Glutamatergic neuron (in vitro differentiated cells): Measurements from ENCODE around the gene ZNF579. TPM values are rescaled to one million over a fixed set of nuclear protein-coding genes. Genes with fewer than 3 reads are reported as not detected.

Source experiments
- DNase-seq: peaks from one replicate; pipeline ENCODE4 v3.0.0; 2022
- H3K27ac Mint-ChIP-seq: one replicate; pipeline ENCODE4 v1.8.0; 2020; ENCODE audit warnings: mild to moderate bottlenecking, mixed read lengths, inconsistent platforms; ENCODE audit not compliant: unreplicated experiment
- H3K27me3 Mint-ChIP-seq: one replicate; pipeline ENCODE4 v1.8.0; 2020; ENCODE audit warnings: mild to moderate bottlenecking, moderate library complexity, mixed read lengths, inconsistent platforms; ENCODE audit not compliant: unreplicated experiment
- H3K36me3 Mint-ChIP-seq: one replicate; pipeline ENCODE4 v1.8.0; 2020; ENCODE audit warnings: mild to moderate bottlenecking, mixed read lengths, inconsistent platforms; ENCODE audit not compliant: unreplicated experiment
- H3K4me1 Mint-ChIP-seq: one replicate; pipeline ENCODE4 v1.8.0; 2020; ENCODE audit warnings: mild to moderate bottlenecking, low read depth, mixed read lengths, inconsistent platforms; ENCODE audit not compliant: unreplicated experiment
- H3K4me3 Mint-ChIP-seq: one replicate; pipeline ENCODE4 v1.8.0; 2020; ENCODE audit warnings: mild to moderate bottlenecking, mixed read lengths, inconsistent platforms; ENCODE audit not compliant: unreplicated experiment
- H3K9me3 Mint-ChIP-seq: one replicate; pipeline ENCODE4 v1.8.0; 2020; ENCODE audit warnings: mild to moderate bottlenecking, moderate library complexity, mixed read lengths, inconsistent platforms; ENCODE audit not compliant: unreplicated experiment
- CTCF ChIP-seq: fragments of 200-600 bp; sonication (generic); IDR thresholded peaks from one replicate; pipeline ENCODE4 v1.5.0; 2021; ENCODE audit not compliant: partially characterized antibody, unreplicated experiment
- total RNA-seq: library from RNA; stranded (reverse); fragmentation: NEBNext Ultra II Directional; extraction: Animal tissue kit (Norgen Biotek cat#: 25700); gene quantifications from one replicate; pipeline ENCODE4 v1.2.1, GENCODE V29; 2021; ENCODE audit not compliant: unreplicated experiment

The ZNF579 gene
- total RNA-seq, 1 donor from 2014 or later = 48.9 TPM

GRCh38 chr19:55615543-55616394 is 35.1 kb upstream of the ZNF579 start:
- Mint-ChIP-seq H3K4me3 (no peak overlapping the region), H3K4me1 (no peaks in the 10 kb centered on the region), H3K36me3 (peaks cover 12% of the 10 kb centered on the region), H3K27me3 (peaks cover 12% of the 10 kb centered on the region), H3K27ac (no peak overlapping the region), H3K9me3 (peaks cover 8% of the 10 kb centered on the region)
- TF ChIP-seq CTCF = no peak
- DNase-seq = no peak

- no peak overlapping the region for H3K4me3 Mint-ChIP-seq
- H3K9me3 Mint-ChIP-seq = peaks cover 8% of the 10 kb centered on the region
- no peak for TF ChIP-seq CTCF
- peaks cover 8% of the 10 kb centered on the region for H3K36me3 Mint-ChIP-seq
- no peaks in the 10 kb centered on the region for H3K4me1 Mint-ChIP-seq
- H3K27ac Mint-ChIP-seq = no peak overlapping the region
- no peak for DNase-seq
- peaks cover 12% of the 10 kb centered on the region for H3K27me3 Mint-ChIP-seq
Measured at GRCh38 chr19:55614711-55615542, 34.3 kb upstream of the ZNF579 start.

- TF ChIP-seq CTCF = no peak
- no peak overlapping the region for H3K4me3 Mint-ChIP-seq
- no peaks in the 10 kb centered on the region for H3K4me1 Mint-ChIP-seq
- DNase-seq = no peak
- H3K9me3 Mint-ChIP-seq = peaks cover 6% of the 10 kb centered on the region
- peaks cover 11% of the 10 kb centered on the region for H3K36me3 Mint-ChIP-seq
- H3K27ac Mint-ChIP-seq = no peak overlapping the region
- peaks cover 10% of the 10 kb centered on the region for H3K27me3 Mint-ChIP-seq
Measured at GRCh38 chr19:55613930-55614710, 33.5 kb upstream of the ZNF579 start.

GRCh38 chr19:55613396-55613795 is 32.7 kb upstream of the ZNF579 start:
- Mint-ChIP-seq H3K9me3 (peaks cover 6% of the 10 kb centered on the region), H3K27me3 (peaks cover 10% of the 10 kb centered on the region), H3K36me3 (peaks cover 11% of the 10 kb centered on the region), H3K4me3 (no peak overlapping the region), H3K27ac (no peak overlapping the region), H3K4me1 (no peaks in the 10 kb centered on the region)
- no peak for DNase-seq
- TF ChIP-seq CTCF = no peak
